ENCODE measurements around the gene DUSP1.

- TF ChIP-seq, protein P1, sequence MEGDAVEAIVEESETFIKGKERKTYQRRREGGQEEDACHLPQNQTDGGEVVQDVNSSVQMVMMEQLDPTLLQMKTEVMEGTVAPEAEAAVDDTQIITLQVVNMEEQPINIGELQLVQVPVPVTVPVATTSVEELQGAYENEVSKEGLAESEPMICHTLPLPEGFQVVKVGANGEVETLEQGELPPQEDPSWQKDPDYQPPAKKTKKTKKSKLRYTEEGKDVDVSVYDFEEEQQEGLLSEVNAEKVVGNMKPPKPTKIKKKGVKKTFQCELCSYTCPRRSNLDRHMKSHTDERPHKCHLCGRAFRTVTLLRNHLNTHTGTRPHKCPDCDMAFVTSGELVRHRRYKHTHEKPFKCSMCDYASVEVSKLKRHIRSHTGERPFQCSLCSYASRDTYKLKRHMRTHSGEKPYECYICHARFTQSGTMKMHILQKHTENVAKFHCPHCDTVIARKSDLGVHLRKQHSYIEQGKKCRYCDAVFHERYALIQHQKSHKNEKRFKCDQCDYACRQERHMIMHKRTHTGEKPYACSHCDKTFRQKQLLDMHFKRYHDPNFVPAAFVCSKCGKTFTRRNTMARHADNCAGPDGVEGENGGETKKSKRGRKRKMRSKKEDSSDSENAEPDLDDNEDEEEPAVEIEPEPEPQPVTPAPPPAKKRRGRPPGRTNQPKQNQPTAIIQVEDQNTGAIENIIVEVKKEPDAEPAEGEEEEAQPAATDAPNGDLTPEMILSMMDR (IDR thresholded peaks at IDR 0.05 in 2 of 3, conservative IDR thresholded peaks at IDR 0.05 in 1 of 3; ENCODE audit: insufficient read depth in 2 of 3, low read depth in 1 of 3, low read length in 3 of 3): no peak
- no peak for TF ChIP-seq STAT5B (CRISPR knock-in tag; IDR thresholded peaks at IDR 0.05)
- TF ChIP-seq GABPA (tag; conservative IDR thresholded peaks at IDR 0.05; ENCODE audit: low read depth): no peak
- no peak for TF ChIP-seq HNRNPH1 (optimal IDR thresholded peaks at IDR 0.05; ENCODE audit: low read depth, low read length)
- TF ChIP-seq POLR2AphosphoS5 (IDR thresholded peaks at IDR 0.05; ENCODE audit: control insufficient read depth, insufficient read depth, low read depth, low read length): no peak
- TF ChIP-seq PTRF (tag; IDR thresholded peaks at IDR 0.05): no peak
- no peak for TF ChIP-seq BRF1 (IDR thresholded peaks at IDR 0.05; ENCODE audit: borderline replicate concordance, extremely low read depth, insufficient read length)
- TF ChIP-seq PHF20 (IDR thresholded peaks at IDR 0.05; ENCODE audit: partially characterized antibody): no peak
- TF ChIP-seq HDAC2 (IDR thresholded peaks at IDR 0.05): no peak
- TF ChIP-seq FOXM1 (IDR thresholded peaks at IDR 0.05; ENCODE audit: low read depth): no peak
- TF ChIP-seq FOXM1 (CRISPR knock-in tag; IDR thresholded peaks at IDR 0.05; ENCODE audit: low read depth): no peak
- TF ChIP-seq EZH2 (IDR thresholded peaks at IDR 0.05; ENCODE audit: borderline replicate concordance, low read depth, low read length): no peak
- no peak for TF ChIP-seq GABPB1 (CRISPR knock-in tag; IDR thresholded peaks at IDR 0.05)
- no peak for TF ChIP-seq MEIS2 (IDR thresholded peaks at IDR 0.05; ENCODE audit: partially characterized antibody)
- TF ChIP-seq, protein P2, sequence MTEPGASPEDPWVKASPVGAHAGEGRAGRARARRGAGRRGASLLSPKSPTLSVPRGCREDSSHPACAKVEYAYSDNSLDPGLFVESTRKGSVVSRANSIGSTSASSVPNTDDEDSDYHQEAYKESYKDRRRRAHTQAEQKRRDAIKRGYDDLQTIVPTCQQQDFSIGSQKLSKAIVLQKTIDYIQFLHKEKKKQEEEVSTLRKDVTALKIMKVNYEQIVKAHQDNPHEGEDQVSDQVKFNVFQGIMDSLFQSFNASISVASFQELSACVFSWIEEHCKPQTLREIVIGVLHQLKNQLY (CRISPR knock-in tag; conservative IDR thresholded peaks at IDR 0.05): no peak
These were observed 40.8 kb downstream of the DUSP1 start for GRCh38 chr5:172730222-172730621.
